ENCODE data around the gene PIK3C2G. TPM values are rescaled to one million over a fixed set of nuclear protein-coding genes. Genes with fewer than 3 reads are reported as not detected.

Gene PIK3C2G
- total and polyA plus RNA-seq, 2 of the 4 experiments (the other 2 are of a cell fraction) = not detected

DNA sequence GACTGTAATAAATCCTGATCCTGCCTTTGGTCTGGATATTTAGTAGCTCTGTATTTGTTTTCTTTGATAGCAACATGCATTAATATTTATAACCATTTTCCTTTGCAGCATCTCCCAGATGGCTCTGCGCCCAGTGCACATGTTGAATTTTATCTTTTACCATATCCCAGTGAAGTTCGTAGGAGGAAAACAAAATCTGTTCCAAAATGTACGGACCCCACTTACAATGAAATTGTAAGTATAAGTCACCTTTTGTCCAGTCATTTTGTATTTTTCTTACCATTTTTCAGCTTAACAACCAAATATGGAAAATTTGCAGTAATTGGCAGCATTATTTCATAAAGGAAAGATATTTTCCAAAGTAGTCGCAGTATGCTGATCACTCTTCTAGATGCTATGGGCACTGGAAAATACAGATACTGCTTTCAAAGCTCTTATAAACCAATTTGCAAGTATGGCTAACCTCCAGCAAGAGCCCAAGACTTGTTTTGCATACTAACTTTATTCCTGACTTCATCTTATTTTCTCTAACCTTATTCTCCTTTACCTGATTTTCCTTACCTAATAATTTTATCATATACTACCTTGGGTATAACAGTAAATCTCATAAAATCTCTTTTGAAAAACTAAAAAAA, 379.1 kb downstream of the PIK3C2G start:
- Histone ChIP-seq H3K27ac (ENCODE audit: insufficient read depth, low read length) (no peak overlapping the region), H3K27me3 (ENCODE audit: control insufficient read depth, insufficient read depth, low read length) (no peaks in the 10 kb centered on the region), H4K5ac (ENCODE audit: low read depth, low read length) (no peak overlapping the region), H2AK9ac (replicated peaks; ENCODE audit: low read depth, low read length, poor library complexity) (no peak overlapping the region), H3K4me1 (ENCODE audit: control insufficient read depth, insufficient read depth, low read length) (peaks cover 7% of the 10 kb centered on the region), H2BK5ac (ENCODE audit: low read depth, low read length, poor library complexity, severe bottlenecking) (no peak overlapping the region), H2BK15ac (ENCODE audit: low read depth, low read length) (no peak overlapping the region), H2BK20ac (ENCODE audit: low read depth, low read length) (no peak overlapping the region), H3K56ac (ENCODE audit: extremely low read depth, insufficient read depth, low read length) (no peak overlapping the region), H3K9me3 (ENCODE audit: control insufficient read depth, insufficient read depth, low read length) (no peaks in the 10 kb centered on the region), H2AK5ac (ENCODE audit: low read depth, low read length) (no peak overlapping the region), H3K4ac (ENCODE audit: low read depth, low read length) (no peak overlapping the region), H4K91ac (ENCODE audit: insufficient read depth, low read depth, low read length) (no peak overlapping the region), H3K9me1 (ENCODE audit: insufficient read depth, low read length) (no peaks in the 10 kb centered on the region), H3K9ac (ENCODE audit: low read depth, low read length) (no peak overlapping the region), H3K36me3 (ENCODE audit: control insufficient read depth, insufficient read depth, low read length) (no peaks in the 10 kb centered on the region), H4K8ac (ENCODE audit: low read depth in 2 of 2, low read length in 2 of 2) (no peak overlapping the region), H3K14ac (replicated peaks; ENCODE audit: low read depth, low read length) (no peak overlapping the region), H3K23ac (ENCODE audit: low read depth, low read length) (no peak overlapping the region), H3K4me3 (ENCODE audit: insufficient read depth, low read depth, low read length) (no peak overlapping the region), H2AFZ (replicated peaks; ENCODE audit: low read length, poor library complexity) (no peak overlapping the region), H3K18ac (ENCODE audit: low read depth, low read length) (no peak overlapping the region), H4K20me1 (ENCODE audit: insufficient read depth, low read length) (no peaks in the 10 kb centered on the region), H3K4me2 (ENCODE audit: low read depth, low read length) (no peak overlapping the region), H2BK120ac (ENCODE audit: low read depth, low read length) (no peak overlapping the region), H3K79me1 (ENCODE audit: low read depth in 1 of 2, low read length in 2 of 2) (no peaks in the 10 kb centered on the region)
- ATAC-seq (ENCODE audit: low read depth) = no peak
- intact Hi-C loops (cut with micrococcal nuclease) = no loop called here
- dilution Hi-C loops (cut with HindIII; ENCODE audit: low sequenced_read_pairs, unreplicated experiment) = no loop called here
- in situ Hi-C loops (cut with MboI; ENCODE audit: low sequenced_read_pairs) = no loop called here
- no CpG with 5 or more reads among the region's 4 CpGs for WGBS, 2 experiments (ENCODE audit: extremely low coverage in 2 of 2, insufficient read length in 1 of 2)
- DNase-seq = no peak
- TF ChIP-seq NFE2L2 (IDR thresholded peaks at IDR 0.05; ENCODE audit: low read depth, low read length) = no peak
- no peak for TF ChIP-seq MAZ (IDR thresholded peaks at IDR 0.05; ENCODE audit: borderline replicate concordance, low read depth, low read length)
- POLR2A ChIA-PET (ENCODE audit: unreplicated experiment) = no interaction called here
- CTCF ChIA-PET = interaction anchor here (1.1 kb wide), 1 partner anchor 210 kb away, joined by 3 read pairs; no protein-coding TSS in a partner anchor
- no TSS peak for BruUV-seq (replicated peaks)

All from IMR-90 (cell line).